PFSK-1 (cell line): ENCODE data around the gene IL1A.

Experiments
- FOXP2 ChIP-seq: optimal IDR thresholded peaks from 2 replicates; pipeline ENCODE3; 2011; ENCODE audit warnings: borderline replicate concordance, control low read depth, inconsistent platforms; ENCODE audit not compliant: insufficient read depth; ENCODE audit errors: extremely low read length, extremely low read depth
- POLR2AphosphoS5 ChIP-seq: IDR thresholded peaks from 2 replicates; pipeline ENCODE4 v1.6.1; 2012; ENCODE audit warnings: low read depth, mild to moderate bottlenecking, control low read depth, low read length, moderate library complexity
- SIN3A ChIP-seq: IDR thresholded peaks from 2 replicates; pipeline ENCODE4 v1.6.1; 2012; ENCODE audit warnings: mild to moderate bottlenecking, low read length, moderate library complexity, borderline replicate concordance; ENCODE audit not compliant: insufficient read depth
- TAF1 ChIP-seq: IDR thresholded peaks from 2 replicates; pipeline ENCODE4 v1.6.1; 2012; ENCODE audit warnings: low read length, control low read depth, borderline replicate concordance; ENCODE audit not compliant: insufficient read depth
- TF ChIP-seq, protein P1 (sequence below), 2 experiments: IDR thresholded peaks; 2 replicates each; pipeline versions ENCODE4 v1.6.1 to v1.8.0; 2011 to 2012; ENCODE audit warnings: low read depth in 2 of 2, low read length in 2 of 2, control low read depth in 1 of 2, inconsistent platforms in 1 of 2, mild to moderate bottlenecking in 1 of 2, moderate library complexity in 1 of 2; ENCODE audit not compliant: insufficient read depth in 1 of 2

DNA sequence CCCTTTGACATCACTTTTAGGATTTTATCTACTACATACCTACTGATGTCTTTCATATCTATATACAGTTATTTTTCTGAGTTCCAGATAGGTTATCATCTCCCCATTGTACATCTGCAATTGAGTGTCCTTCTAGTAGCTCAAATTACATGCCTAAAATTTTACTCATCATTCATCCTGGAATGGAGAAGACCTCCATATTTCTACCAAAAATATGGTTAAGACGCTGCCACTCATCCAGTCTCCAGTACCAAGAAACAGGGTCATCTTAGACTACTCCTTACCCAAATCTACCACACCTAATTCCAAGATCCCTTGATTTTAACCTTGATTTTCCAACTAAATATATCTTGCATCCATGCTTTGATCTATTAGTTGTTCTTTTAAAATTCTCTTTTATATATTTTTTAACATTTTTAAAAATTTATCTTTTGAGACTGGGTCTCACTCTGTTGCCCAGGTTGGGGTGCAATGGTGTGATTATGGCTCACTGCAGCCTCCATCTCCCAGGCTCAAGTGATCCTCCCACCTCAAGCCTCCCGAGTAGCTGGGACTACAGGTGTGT lies 11.3 kb downstream of the IL1A start:
- TF ChIP-seq, protein P1, sequence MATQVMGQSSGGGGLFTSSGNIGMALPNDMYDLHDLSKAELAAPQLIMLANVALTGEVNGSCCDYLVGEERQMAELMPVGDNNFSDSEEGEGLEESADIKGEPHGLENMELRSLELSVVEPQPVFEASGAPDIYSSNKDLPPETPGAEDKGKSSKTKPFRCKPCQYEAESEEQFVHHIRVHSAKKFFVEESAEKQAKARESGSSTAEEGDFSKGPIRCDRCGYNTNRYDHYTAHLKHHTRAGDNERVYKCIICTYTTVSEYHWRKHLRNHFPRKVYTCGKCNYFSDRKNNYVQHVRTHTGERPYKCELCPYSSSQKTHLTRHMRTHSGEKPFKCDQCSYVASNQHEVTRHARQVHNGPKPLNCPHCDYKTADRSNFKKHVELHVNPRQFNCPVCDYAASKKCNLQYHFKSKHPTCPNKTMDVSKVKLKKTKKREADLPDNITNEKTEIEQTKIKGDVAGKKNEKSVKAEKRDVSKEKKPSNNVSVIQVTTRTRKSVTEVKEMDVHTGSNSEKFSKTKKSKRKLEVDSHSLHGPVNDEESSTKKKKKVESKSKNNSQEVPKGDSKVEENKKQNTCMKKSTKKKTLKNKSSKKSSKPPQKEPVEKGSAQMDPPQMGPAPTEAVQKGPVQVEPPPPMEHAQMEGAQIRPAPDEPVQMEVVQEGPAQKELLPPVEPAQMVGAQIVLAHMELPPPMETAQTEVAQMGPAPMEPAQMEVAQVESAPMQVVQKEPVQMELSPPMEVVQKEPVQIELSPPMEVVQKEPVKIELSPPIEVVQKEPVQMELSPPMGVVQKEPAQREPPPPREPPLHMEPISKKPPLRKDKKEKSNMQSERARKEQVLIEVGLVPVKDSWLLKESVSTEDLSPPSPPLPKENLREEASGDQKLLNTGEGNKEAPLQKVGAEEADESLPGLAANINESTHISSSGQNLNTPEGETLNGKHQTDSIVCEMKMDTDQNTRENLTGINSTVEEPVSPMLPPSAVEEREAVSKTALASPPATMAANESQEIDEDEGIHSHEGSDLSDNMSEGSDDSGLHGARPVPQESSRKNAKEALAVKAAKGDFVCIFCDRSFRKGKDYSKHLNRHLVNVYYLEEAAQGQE (IDR thresholded peaks at IDR 0.05; ENCODE audit: insufficient read depth in 1 of 2, low read depth in 2 of 2, low read length in 2 of 2): no peak
- TF ChIP-seq TAF1 (no peak), POLR2AphosphoS5 (no peak), FOXP2 (no peak), SIN3A (no peak)
